MCF 10A (cell line): ENCODE results near the gene EXOC3. TPM values are rescaled to one million over a fixed set of nuclear protein-coding genes. Genes with fewer than 3 reads are reported as not detected.

ENCODE experiments used
- BruUV-seq: library from RNA; stranded (reverse); fragments of 400-500 nt; replicated peaks from 2 replicates; lab custom pipeline; 2021; lab: Mats Ljungman, UMichigan
- CTCF ChIA-PET: fragments of 300-600 bp; sonication (Branson Sonifier 250); formaldehyde crosslinking; extraction: SDS; loops from one replicate; lab custom pipeline; 2021; ENCODE audit warnings: antibody characterized with exemption, inconsistent platforms; lab: Yijun Ruan, JAX
- POLR2A ChIA-PET: fragments of 300-600, 350-650 bp; sonication (Branson Sonifier 250); formaldehyde crosslinking; extraction: SDS; loops from one replicate; lab custom pipeline; 2020; ENCODE audit warnings: antibody characterized with exemption, inconsistent platforms; lab: Yijun Ruan, JAX
- DNase-seq: peaks from one replicate; pipeline ENCODE4 v3.0.0-alpha.2; 2018; ENCODE audit not compliant: unreplicated experiment
- H3K27ac Mint-ChIP-seq: one replicate; pipeline ENCODE4 v1.8.0; 2022; ENCODE audit warnings: mild to moderate bottlenecking, low read depth, mixed read lengths; ENCODE audit not compliant: unreplicated experiment
- H3K27me3 Mint-ChIP-seq: one replicate; pipeline ENCODE4 v1.8.0; 2022; ENCODE audit warnings: mixed read lengths; ENCODE audit not compliant: insufficient read depth, unreplicated experiment
- H3K36me3 Mint-ChIP-seq: one replicate; pipeline ENCODE4 v1.8.0; 2022; ENCODE audit warnings: mild to moderate bottlenecking, moderate library complexity, mixed read lengths; ENCODE audit not compliant: insufficient read depth, unreplicated experiment
- H3K4me1 Mint-ChIP-seq: one replicate; pipeline ENCODE4 v1.8.0; 2022; ENCODE audit warnings: mixed read lengths; ENCODE audit not compliant: insufficient read depth, unreplicated experiment
- H3K4me3 Mint-ChIP-seq: one replicate; pipeline ENCODE4 v1.8.0; 2022; ENCODE audit warnings: mild to moderate bottlenecking, moderate library complexity, mixed read lengths; ENCODE audit not compliant: unreplicated experiment
- H3K9me3 Mint-ChIP-seq: one replicate; pipeline ENCODE4 v1.8.0; 2022; ENCODE audit warnings: mixed read lengths; ENCODE audit not compliant: unreplicated experiment
- intact Hi-C: fragments of 100-400 bp; cut with micrococcal nuclease; formaldehyde crosslinking; loops from 2 replicates; pipeline ENCODE4 v1.14.1; 2022
- total RNA-seq: library from RNA; stranded (reverse); gene quantifications from 2 replicates; pipeline ENCODE4 v1.2.3, GENCODE V29; 2022
- TF ChIP-seq, protein P1 (sequence below): fragments of 200-600 bp; IDR thresholded peaks from one replicate; pipeline ENCODE4 v1.8.0; 2022; ENCODE audit warnings: antibody characterized with exemption, mild to moderate bottlenecking; ENCODE audit not compliant: unreplicated experiment

Gene EXOC3
- total RNA-seq, 1 experiment from 2014 or later: 44.1 TPM

DNA sequence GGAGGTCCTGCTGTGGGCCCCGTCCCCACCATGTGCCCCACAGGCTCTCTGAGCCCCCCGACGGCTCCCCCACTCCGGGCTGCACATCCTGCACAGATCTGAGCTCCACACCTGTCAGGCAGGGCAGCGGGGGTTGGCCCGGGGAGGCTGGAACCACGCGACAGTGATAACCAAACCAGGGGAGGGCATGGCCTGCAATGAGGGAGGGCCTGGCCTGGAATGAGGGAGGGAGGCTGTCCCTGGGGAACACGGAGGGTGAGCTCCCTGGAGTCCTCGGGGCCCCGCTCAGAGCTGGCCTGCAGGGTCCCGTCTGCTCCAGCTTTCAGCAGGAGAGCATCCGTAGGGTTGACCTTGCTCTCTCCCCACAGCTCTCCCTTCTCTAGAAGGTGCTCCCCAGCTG is 50.8 kb downstream of the EXOC3 start:
- TF ChIP-seq, protein P1, sequence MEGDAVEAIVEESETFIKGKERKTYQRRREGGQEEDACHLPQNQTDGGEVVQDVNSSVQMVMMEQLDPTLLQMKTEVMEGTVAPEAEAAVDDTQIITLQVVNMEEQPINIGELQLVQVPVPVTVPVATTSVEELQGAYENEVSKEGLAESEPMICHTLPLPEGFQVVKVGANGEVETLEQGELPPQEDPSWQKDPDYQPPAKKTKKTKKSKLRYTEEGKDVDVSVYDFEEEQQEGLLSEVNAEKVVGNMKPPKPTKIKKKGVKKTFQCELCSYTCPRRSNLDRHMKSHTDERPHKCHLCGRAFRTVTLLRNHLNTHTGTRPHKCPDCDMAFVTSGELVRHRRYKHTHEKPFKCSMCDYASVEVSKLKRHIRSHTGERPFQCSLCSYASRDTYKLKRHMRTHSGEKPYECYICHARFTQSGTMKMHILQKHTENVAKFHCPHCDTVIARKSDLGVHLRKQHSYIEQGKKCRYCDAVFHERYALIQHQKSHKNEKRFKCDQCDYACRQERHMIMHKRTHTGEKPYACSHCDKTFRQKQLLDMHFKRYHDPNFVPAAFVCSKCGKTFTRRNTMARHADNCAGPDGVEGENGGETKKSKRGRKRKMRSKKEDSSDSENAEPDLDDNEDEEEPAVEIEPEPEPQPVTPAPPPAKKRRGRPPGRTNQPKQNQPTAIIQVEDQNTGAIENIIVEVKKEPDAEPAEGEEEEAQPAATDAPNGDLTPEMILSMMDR: no peak
- H3K27ac Mint-ChIP-seq: no peak overlapping the region
- POLR2A ChIA-PET: no interaction called here
- CTCF ChIA-PET: interaction anchor here (0.6 to 1.1 kb wide), 3 partner anchors 20 to 47 kb away, joined by 3 read pairs; no protein-coding TSS in a partner anchor
- intact Hi-C loops: no loop called here
- no TSS peak for BruUV-seq
- H3K4me1 Mint-ChIP-seq: no peaks in the 10 kb centered on the region
- H3K4me3 Mint-ChIP-seq: no peak overlapping the region
- H3K9me3 Mint-ChIP-seq: no peaks in the 10 kb centered on the region
- H3K36me3 Mint-ChIP-seq: no peaks in the 10 kb centered on the region
- DNase-seq: no peak
- peaks cover 16% of the 10 kb centered on the region for H3K27me3 Mint-ChIP-seq

- no peak overlapping the region for H3K27ac Mint-ChIP-seq
- POLR2A ChIA-PET: no interaction called here
- intact Hi-C loops: no loop called here
- H3K27me3 Mint-ChIP-seq: peaks cover 19% of the 10 kb centered on the region
- BruUV-seq: no TSS peak
- H3K36me3 Mint-ChIP-seq: no peaks in the 10 kb centered on the region
- TF ChIP-seq, protein P1: no peak
- DNase-seq: no peak
- H3K4me1 Mint-ChIP-seq: no peaks in the 10 kb centered on the region
- CTCF ChIA-PET: interaction anchor here (1.1 kb wide), 1 partner anchor 21 kb away, joined by 3 read pairs; no protein-coding TSS in a partner anchor
- no peak overlapping the region for H3K4me3 Mint-ChIP-seq
- no peaks in the 10 kb centered on the region for H3K9me3 Mint-ChIP-seq
Measured at GRCh38 chr5:494667-495255, 51.8 kb downstream of the EXOC3 start.

- no peak for DNase-seq
- Mint-ChIP-seq H3K9me3 (no peaks in the 10 kb centered on the region), H3K27ac (no peak overlapping the region), H3K27me3 (peaks cover 19% of the 10 kb centered on the region), H3K4me1 (no peaks in the 10 kb centered on the region), H3K4me3 (no peak overlapping the region), H3K36me3 (no peaks in the 10 kb centered on the region)
- ChIA-PET POLR2A (no interaction called here), CTCF (interaction anchor here (0.6 kb wide), 1 partner anchor 19 kb away, joined by 4 read pairs; no protein-coding TSS in a partner anchor)
- TF ChIP-seq, protein P1: no peak
- intact Hi-C loops: no loop called here
- no TSS peak for BruUV-seq
Measured at GRCh38 chr5:496028-496427, 53.1 kb downstream of the EXOC3 start.

GRCh38 chr5:497090-497700 is 54.2 kb downstream of the EXOC3 start:
- Mint-ChIP-seq H3K36me3 (no peaks in the 10 kb centered on the region), H3K4me1 (no peaks in the 10 kb centered on the region), H3K27me3 (peaks cover 19% of the 10 kb centered on the region), H3K27ac (no peak overlapping the region), H3K9me3 (no peaks in the 10 kb centered on the region), H3K4me3 (no peak overlapping the region)
- TF ChIP-seq, protein P1: no peak
- ChIA-PET POLR2A (no interaction called here), CTCF (no interaction called here)
- DNase-seq: no peak
- no TSS peak for BruUV-seq
- intact Hi-C loops: no loop called here
